GM18870 (cell line): ENCODE data around the gene PSMD14.

Source experiments
- ATAC-seq: cut with Tn5 transposase; IDR thresholded peaks from one replicate; pipeline ENCODE4 v1.9.1; 2021; ENCODE audit warnings: moderate library complexity; ENCODE audit not compliant: unreplicated experiment

PSMD14 gene

GRCh38 chr2:161438598-161438997, 130.4 kb downstream of the PSMD14 start:
- no peak for ATAC-seq

DNA sequence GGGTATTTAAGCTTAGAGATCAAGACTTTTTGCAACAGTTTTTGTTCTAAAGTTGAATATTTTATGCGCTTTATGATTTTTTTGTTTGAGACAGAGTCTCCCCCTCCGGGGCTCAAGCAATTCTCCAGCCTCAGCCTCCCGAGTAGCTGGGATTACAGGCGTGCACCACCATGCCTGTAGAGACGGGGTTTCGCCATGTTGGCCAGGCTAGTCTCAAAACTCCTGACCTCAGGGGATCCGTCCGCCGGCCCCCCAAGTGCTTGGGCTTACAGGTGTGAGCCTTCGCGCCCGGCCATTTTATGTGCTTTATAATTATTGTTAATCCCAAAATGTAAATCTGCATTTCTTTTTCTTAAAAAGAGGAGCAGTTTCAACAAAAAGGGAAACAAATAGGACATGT, 136.9 kb downstream of the PSMD14 start:
- ATAC-seq = no peak

DNA sequence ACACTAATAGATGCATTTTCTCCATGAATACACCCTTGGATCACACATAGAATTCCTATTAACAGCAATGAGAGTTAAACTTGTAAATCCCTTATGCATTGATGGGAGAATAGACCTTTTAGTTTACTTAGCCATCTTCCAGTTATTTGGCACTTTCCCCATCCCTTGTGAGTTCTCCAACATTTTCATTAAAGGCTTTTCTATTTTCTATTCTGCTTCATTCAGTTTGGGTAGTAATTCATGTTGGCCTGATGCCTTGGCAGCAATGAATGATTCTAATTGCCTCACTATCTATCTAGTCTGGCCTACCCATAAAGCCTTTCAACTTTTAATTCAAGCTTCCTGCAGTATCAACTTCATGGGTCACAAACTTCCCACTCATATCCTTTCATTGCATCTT, 140.2 kb downstream of the PSMD14 start:
- ATAC-seq = no peak
